ENCODE data around the gene DIS3L2.

The DIS3L2 gene

DNA sequence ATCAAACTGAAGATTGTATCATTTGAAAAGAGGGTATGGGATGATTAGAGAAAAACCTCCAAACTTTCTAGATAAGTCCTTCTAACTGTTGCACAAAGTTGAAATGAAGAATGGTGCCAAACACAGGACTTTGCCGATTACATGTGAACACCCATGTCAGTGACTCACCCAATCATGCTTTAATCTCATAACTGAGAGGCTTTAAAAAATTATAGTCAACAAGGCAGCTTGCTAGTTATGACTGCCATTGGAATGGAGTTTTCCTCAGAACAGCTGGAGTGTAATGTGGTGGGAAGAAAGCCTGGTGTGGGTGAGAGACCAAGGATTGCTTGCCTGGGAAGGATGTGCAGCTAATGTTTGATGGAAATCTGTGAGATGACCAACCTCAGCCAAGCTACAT lies 318.8 kb downstream of the DIS3L2 start:
- in situ Hi-C loops (cut with HindIII; ENCODE audit: low sequenced_read_pairs), result no loop called here
- no peak for DNase-seq (ENCODE audit: low read depth, low spot score)
- no peak overlapping the region for H3K4me3 ChIP-seq (ENCODE audit: low read depth, low read length)
- TF ChIP-seq, protein P1, sequence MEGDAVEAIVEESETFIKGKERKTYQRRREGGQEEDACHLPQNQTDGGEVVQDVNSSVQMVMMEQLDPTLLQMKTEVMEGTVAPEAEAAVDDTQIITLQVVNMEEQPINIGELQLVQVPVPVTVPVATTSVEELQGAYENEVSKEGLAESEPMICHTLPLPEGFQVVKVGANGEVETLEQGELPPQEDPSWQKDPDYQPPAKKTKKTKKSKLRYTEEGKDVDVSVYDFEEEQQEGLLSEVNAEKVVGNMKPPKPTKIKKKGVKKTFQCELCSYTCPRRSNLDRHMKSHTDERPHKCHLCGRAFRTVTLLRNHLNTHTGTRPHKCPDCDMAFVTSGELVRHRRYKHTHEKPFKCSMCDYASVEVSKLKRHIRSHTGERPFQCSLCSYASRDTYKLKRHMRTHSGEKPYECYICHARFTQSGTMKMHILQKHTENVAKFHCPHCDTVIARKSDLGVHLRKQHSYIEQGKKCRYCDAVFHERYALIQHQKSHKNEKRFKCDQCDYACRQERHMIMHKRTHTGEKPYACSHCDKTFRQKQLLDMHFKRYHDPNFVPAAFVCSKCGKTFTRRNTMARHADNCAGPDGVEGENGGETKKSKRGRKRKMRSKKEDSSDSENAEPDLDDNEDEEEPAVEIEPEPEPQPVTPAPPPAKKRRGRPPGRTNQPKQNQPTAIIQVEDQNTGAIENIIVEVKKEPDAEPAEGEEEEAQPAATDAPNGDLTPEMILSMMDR (IDR thresholded peaks at IDR 0.05; ENCODE audit: low read depth, low read length), result no peak

DNA sequence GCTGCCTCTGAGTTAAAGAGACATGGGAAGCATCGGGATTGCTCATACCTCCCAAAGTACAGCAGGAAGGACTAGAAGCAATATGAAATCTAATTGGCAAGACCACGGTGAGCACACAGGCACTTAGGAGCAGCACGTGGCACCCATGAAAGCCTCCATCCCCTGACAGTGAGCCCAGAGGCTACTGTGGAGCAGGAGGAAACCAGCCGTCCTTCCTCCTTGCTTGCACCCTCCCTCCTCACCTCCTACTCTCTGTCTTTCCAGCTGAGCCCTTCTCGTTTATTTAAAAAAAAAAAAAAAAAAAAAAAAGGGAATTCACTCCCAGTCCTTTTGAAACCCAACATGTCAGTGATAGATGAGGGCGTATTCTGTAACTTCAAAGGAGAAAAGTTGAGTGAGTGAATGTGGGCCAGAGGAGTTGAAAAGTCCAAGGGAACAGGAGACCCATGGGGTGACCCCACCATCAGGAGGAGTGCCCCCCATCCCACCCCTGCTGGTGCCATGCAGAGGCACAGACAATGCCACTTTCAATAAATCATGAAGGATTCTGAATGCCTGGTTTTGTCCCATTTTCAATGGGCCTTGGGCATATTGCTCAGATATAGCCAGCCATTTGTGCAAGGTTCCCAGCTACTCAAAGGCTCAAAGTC lies 320.5 kb downstream of the DIS3L2 start:
- TF ChIP-seq, protein P1 (IDR thresholded peaks at IDR 0.05; ENCODE audit: low read depth, low read length), result no peak
- in situ Hi-C loops (cut with HindIII; ENCODE audit: low sequenced_read_pairs), result no loop called here
- DNase-seq (ENCODE audit: low read depth, low spot score), result no peak
- no peak overlapping the region for H3K4me3 ChIP-seq (ENCODE audit: low read depth, low read length)

DNA sequence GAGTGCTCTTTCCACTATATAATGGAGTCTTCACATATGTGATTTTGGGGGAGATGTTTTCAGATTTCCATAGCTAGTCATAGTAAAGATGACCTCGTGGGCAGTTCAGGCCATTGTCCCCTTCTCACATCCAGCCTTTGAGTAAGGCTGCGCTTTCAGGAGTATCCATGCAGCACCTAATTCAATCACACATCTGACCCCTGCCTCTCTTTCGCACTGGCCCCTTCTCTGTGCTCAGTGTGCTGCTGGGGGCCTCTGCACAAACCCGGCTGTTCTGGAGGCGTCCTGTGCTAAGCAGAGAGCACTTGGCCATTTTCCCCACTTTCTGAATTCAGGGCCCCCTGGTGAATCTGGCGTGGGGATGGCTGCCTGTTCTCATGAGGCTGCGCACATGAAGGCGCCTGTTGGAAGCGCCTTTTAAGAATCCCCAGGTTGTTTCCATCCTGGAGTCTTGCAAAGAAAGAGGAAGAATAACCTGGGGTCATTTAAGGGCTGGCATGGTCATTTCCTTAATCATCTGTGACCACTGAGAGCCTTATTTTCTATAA lies 321.1 kb downstream of the DIS3L2 start:
- in situ Hi-C loops (cut with HindIII; ENCODE audit: low sequenced_read_pairs), result no loop called here
- no peak overlapping the region for H3K4me3 ChIP-seq (ENCODE audit: low read depth, low read length)
- no peak for DNase-seq (ENCODE audit: low read depth, low spot score)
- TF ChIP-seq, protein P1 (IDR thresholded peaks at IDR 0.05; ENCODE audit: low read depth, low read length), result no peak

DNA sequence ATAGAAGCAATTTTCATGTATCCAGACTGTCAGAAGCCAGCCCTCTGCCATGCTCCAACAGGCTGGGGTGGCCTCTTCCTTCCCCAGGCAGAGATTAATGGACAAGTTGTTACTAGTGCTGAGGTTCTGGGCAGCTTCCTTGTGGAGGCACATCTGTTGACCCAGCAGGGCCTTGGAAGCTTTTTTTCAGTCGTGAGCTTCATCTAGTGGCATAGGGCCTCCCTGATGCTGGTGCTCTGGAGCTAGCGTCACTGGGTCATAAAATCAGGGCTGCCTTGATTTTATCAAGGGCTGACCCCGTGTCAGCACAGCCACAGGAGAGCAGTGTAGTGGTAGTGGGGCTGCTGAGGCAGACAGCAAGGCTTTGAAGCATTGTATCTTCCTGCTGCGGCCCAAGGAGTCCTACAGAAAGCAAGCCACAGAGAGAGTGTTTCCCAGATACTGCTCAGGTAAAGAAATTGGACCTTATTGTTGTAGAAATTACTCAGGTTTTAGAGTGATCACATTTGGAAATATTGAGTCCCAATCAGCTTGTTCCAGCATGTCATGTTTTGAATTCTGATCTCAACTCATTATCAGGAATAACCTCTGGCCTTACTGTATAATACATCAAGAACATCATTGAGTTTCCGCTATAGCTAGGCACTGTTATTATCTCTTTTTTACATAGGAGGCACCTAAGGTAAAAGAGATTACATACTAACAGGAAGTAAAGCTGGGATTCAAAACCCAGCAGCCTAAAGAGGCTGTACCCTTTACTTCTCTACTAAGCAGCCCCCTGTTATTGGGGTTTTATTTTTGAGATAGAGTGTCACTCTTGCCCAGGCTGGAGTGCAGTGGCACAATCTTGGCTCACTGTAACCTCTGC lies 324.7 kb downstream of the DIS3L2 start:
- TF ChIP-seq, protein P1 (IDR thresholded peaks at IDR 0.05; ENCODE audit: low read depth, low read length), result no peak
- in situ Hi-C loops (cut with HindIII; ENCODE audit: low sequenced_read_pairs), result no loop called here
- DNase-seq (ENCODE audit: low read depth, low spot score), result no peak
- H3K4me3 ChIP-seq (ENCODE audit: low read depth, low read length), result no peak overlapping the region

DNA sequence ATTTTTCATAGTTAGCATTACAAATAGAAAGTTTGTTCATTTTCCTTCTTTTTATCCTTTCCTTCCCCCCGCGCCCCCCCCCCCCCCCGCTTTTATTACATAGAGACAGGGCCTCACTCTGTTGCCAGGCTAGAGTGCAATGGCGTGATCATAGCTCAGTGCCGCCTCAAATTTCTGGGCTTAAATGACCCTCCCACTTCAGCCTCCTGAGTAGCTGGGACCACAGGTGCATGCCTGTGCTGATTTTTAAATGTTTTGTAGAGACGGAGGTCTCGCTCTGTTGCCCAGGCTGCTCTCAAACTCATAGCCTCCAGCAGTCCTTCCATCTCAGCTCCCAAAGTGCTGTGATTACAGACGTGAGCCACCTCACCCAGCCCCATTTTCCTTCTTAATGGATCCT lies 325.8 kb downstream of the DIS3L2 start:
- in situ Hi-C loops (cut with HindIII; ENCODE audit: low sequenced_read_pairs), result no loop called here
- no peak for DNase-seq (ENCODE audit: low read depth, low spot score)
- no peak overlapping the region for H3K4me3 ChIP-seq (ENCODE audit: low read depth, low read length)
- TF ChIP-seq, protein P1 (IDR thresholded peaks at IDR 0.05; ENCODE audit: low read depth, low read length), result no peak

DNA sequence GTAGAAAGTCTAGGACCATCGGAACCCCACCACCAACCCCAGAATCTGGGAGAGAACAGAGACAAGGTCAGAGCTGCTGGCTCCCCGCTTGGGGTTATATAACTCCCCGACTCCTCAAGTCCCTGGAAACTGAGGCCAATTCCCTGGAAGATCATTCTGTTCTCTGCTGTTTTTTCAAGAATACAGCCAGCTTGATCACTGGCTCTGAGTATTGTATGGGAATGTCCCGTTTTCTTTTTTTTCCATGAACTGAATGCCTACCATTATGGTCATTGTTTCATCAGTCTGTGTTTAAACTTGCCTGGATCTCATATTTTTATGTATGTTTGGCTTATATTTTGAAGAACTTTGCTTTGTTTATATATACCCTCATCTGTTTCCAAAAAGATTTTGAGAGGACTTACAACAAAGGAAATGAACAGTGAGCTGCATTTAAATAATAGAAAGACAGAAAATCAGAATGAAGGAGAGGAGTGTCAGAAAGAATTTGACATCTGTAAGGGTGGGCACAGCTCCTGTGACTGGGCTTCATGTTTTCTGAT lies 327.0 kb downstream of the DIS3L2 start:
- no peak for DNase-seq (ENCODE audit: low read depth, low spot score)
- TF ChIP-seq, protein P1 (IDR thresholded peaks at IDR 0.05; ENCODE audit: low read depth, low read length), result no peak
- in situ Hi-C loops (cut with HindIII; ENCODE audit: low sequenced_read_pairs), result no loop called here
- H3K4me3 ChIP-seq (ENCODE audit: low read depth, low read length), result no peak overlapping the region
